NCI-H2107 treated with DMSO at 0.1 percent for 48 hours (cell line): ENCODE measurements around the gene ITGAX.

Source experiments
- DNase-seq: peaks from one replicate; lab custom pipeline; 2025; ENCODE audit not compliant: unreplicated experiment; lab: John Stamatoyannopoulos, UW

The ITGAX gene

DNA sequence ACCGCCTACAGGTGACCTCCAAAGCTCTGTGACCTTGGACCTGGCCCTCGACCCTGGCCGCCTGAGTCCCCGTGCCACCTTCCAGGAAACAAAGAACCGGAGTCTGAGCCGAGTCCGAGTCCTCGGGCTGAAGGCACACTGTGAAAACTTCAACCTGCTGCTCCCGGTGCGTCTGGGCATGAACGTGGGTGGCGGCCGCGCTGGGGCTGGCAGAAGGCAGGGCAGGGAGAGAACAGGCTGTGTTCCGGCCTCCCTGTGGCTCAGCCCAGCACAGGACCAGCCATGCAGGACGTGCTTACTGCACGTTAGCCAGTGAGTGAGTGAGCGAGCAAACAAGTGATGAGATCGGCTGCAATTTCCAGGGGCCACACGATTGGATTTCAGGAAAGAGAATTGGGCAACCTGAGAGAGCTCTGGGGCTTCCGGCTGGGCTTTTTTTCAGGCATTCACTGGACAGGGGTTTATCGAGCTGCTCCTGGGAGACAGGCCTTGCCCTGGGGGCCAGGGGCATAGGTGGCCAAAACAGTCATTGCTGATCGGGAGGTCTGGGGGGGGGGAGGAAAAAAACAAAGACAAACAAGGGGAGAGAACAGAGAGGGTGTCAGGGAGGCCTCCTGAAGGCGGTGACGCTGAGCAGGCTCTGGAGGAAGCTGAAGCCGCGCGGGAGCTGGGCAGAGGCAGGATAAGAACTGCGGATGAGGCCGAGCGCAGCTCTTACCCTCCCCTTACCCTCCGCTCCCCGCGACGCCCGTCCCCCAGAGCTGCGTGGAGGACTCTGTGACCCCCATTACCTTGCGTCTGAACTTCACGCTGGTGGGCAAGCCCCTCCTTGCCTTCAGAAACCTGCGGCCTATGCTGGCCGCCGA, 16.9 kb downstream of the ITGAX start:
- no peak for DNase-seq

DNA sequence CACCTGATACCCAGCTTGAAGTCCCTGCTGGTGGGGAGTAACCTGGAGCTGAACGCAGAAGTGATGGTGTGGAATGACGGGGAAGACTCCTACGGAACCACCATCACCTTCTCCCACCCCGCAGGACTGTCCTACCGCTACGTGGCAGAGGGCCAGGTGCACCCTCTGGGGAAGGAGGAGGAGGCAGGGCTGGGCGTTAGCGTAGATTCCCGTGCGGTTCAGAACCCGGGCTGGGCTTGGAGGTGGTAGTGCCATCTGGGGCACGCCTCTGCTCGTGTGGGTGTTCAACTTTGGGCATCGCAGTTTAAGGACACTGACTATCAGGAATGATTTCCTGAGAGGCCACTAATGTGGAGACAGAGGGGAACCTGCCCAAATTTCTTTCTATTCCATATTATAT, 18.3 kb downstream of the ITGAX start:
- DNase-seq, result no peak

DNA sequence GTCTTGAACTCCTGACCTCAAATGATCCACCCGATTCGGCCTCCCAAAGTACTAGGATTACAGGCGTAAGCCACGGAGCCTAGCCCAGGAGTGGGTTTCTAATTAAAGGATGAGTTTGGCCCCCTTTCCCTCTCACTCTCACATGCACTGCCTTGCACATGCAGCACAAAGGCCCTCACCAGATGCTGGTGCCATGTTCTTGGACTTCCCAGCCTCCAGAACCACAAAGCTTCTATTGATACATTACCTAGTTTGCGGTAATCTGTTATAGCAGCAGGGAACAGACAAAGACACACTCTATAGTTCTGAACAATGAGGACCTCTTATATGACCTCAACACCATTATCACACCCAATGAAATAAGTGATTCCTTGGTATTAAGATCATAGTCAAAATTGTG, 20.3 kb downstream of the ITGAX start:
- DNase-seq, result no peak

DNA sequence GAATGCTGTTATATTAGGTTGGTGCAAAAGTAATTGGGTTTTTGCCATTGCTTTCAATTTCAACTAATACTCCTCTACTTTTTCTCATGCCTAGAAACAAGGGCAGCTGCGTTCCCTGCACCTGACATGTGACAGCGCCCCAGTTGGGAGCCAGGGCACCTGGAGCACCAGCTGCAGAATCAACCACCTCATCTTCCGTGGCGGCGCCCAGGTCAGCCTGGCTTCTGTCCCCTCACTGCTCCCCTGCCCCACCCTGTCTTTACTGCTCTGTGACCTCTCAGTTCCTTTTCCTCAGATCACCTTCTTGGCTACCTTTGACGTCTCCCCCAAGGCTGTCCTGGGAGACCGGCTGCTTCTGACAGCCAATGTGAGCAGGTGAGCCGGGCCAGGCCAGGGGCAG, 21.7 kb downstream of the ITGAX start:
- no peak for DNase-seq

DNA sequence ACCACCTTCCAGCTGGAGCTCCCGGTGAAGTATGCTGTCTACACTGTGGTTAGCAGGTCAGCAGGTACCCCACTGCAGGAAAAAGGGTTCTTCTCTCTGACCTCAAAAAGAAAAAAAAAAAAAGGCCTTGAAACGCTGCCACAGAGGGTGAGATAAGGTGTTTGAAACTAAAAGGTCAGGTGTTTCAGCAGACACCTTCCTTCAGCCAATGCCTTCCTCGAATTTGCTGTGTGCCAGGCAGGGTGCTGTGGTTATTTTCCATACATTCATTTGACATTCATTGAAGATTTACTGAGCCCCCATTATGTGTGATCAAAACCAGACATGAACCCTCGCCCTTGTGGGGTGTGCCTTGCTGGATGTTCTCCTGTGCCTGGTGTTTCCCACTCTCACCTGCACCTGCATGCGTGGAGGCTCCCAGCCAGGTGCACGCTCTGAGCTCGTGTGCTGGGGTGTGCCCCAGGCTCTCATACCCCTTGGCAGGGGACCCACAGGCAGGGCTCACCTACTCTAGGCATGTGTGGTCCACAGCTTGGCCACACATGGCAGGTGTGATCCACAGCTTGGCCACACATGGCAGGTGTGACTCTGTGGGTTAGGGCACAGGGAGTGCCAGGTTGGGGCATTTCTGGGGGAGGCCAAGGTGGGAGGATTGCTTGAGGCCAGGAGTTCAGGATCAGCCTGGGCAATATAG, 22.4 kb downstream of the ITGAX start:
- no peak for DNase-seq

DNA sequence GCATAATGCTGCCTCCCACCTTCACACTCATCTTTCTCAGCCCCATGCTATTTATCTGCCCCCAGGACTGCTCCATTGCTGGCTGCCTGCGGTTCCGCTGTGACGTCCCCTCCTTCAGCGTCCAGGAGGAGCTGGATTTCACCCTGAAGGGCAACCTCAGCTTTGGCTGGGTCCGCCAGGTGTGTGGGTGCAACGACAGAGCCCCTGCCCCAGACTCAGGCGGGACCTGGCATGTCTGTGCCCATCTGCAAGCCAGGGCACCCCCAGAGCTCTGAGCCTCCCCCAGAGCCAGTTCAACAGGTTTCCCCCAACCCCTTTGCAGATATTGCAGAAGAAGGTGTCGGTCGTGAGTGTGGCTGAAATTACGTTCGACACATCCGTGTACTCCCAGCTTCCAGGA, 25.2 kb downstream of the ITGAX start:
- DNase-seq, result no peak

DNA sequence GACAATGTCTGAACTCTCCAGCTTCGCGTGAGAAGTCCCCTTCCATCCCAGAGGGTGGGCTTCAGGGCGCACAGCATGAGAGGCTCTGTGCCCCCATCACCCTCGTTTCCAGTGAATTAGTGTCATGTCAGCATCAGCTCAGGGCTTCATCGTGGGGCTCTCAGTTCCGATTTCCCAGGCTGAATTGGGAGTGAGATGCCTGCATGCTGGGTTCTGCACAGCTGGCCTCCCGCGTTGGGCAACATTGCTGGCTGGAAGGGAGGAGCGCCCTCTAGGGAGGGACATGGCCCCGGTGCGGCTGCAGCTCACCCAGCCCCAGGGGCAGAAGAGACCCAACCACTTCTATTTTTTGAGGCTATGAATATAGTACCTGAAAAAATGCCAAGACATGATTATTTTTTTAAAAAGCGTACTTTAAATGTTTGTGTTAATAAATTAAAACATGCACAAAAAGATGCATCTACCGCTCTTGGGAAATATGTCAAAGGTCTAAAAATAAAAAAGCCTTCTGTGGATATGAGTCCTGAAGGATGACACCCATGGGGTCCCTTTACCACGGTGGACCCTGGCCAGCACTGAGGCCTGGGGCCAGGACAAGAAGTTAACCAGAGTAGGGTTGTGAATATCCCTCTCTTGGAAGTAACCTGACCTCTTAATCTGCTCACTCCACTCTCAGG, 27.6 kb downstream of the ITGAX start:
- DNase-seq, result no peak

DNA sequence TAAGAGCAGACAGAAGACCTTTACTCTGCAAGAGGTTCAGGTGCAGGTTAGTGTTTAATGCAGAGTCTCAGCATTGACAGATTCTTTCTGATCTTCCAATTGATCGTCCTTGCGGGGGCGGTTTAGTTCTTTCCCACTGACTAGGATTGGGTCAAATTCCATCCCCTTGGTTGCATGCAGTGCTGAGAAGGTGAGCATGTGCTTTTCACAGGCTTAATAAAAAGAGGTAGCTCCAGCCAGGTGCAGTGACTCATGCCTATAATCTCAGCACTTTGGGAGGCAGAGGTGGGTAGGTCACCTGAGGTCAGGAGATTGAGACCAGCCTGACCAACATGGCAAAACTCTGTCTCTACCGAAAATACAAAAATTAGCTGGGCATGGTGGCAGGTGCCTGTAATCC, 30.7 kb downstream of the ITGAX start:
- DNase-seq, result no peak

DNA sequence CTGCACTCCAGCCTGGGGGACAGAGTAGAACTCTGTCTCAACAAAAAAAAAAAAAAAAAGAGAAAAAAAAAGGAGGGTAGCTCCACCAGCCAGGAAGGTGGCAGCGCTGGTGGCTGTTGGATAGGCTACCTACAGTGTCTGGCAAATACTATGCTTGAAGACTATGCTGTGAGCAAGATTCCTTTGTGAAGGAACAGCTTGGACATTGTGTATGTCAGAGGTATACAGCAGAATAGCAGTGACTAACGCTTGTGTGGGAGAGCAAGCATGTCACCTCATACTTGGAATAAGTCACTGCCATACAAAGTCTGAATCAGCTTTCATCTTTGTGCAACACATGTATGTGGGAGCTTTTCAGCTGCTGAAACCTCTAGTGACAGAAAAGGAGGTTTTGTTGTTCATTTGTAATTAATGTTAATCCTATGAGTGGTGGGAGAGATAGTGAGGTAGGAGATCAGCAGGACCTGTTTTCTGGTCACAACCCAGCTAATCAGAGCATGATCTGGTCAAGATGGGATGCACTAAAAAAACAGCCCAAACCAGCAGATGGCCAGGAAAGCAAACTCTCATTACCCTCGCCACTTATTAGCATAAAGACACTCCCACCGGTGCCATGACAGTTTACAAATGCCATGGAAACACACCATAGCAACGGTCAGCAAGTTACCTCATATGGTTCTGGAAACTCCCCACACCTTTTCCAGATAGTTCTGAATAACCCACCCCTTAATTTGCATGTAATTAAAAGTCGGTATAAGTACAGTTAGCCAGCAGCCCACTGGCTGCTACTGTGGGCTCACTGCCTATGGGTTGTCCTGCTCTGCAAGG, 31.4 kb downstream of the ITGAX start:
- no peak for DNase-seq

DNA sequence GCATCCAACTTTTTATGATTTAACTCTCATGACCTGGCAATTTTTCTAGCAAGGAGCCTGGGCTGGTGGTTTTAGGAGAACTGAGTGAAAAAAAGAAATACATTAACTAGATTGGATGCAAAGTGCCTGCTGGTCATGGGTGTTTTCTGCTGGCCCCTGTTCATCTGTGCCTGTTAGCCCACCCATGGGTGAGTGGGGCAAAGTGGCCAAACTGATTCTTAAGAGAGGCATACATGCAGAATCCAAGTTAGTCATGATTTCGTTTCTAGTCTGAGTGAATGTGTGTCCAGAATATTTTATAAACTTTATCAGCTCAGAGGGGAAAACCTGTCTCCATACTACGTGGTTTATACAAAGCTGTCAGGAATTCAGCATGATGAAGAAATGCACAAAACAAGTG, 33.6 kb downstream of the ITGAX start:
- no peak for DNase-seq

DNA sequence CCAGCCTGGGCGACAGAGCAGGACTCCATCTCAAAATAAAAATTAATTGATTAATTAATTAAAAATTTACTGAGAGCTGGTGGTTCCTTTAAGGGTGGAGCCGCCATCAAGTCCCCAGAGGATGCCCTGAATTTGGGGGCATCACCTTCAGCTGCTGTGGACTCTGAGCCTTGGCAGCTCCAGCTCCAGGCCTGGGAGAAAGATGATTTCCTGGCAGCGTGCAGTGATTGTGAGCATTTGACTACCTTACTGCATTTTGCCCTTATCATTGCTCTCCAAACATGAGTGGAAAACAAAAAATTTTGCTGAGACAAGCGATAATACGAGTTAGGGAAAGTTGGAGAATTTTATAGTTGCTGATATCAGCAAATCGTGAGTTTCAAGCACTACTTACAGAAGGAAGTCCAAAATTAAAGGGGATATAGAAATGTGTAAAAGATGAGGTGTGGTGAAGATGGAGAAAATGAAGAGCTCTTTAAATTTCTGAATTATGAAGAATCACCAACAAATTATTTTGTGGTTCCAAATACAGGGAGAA, 35.6 kb downstream of the ITGAX start:
- no peak for DNase-seq

DNA sequence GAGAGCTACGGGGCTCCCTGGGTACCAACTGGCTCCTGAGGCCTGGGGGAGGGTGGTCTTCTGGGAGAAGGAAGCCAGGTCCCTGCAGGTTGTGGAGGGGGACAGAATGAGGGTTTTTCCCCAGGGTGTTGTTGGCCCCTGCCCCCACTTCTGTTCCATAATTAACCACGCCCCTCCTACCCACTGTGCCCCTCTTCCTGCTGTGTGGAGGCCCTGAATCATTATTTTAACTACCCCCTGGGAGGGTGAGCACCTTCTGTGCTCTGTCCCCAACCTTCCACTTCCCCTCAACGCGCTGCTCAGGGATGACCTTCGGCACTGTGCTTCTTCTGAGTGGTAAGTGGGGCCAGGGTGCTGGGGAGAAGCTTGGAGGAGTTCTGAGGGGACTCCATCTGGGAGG, 38.1 kb downstream of the ITGAX start, which contains the start of gene ITGAD:
ITGAD (plus strand) TSS at position 280 of the 400 bp plus-strand sequence; CDS start at position 306, 26 bp downstream.
- no peak for DNase-seq

DNA sequence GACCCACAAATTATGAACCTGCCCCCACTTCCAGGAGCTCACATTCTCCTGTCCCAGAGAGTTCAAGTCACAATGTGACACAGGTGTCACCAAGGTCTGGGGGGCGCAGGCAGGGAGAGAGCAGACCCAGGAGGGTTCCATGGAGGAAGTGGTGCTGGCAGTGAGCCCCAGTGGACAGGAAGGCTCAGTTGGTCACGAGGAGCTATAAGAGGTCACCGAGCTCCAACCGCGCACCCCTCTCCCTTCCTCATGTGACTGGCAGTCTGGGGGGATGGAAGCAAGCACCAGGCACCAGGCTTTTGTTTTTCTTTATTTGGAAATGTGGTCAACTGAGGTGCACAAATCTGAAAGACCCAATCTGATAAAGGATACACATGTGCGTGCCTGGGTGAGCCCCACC, 40.7 kb downstream of the ITGAX start:
- DNase-seq, result no peak

DNA sequence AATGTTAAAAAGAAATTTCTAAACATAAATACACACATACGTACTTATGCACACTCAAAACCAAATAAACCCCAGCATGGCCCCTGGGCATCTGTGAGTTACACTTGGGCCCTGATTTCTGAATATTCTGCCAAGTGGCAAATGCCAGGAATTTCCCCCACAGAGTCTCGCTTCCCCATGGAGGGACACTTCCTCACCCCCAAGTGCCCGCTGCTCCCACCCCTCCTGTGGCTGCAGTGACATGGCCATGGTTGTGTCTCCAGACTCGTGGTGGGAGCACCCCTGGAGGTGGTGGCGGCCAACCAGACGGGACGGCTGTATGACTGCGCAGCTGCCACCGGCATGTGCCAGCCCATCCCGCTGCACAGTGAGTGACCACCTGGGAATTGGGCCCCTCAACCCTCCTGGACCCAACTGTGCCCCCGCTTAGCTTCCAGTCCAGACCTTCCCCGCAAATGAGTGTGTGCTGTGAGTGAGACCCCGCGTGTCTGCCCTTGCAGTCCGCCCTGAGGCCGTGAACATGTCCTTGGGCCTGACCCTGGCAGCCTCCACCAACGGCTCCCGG, 42.2 kb downstream of the ITGAX start:
- no peak for DNase-seq

DNA sequence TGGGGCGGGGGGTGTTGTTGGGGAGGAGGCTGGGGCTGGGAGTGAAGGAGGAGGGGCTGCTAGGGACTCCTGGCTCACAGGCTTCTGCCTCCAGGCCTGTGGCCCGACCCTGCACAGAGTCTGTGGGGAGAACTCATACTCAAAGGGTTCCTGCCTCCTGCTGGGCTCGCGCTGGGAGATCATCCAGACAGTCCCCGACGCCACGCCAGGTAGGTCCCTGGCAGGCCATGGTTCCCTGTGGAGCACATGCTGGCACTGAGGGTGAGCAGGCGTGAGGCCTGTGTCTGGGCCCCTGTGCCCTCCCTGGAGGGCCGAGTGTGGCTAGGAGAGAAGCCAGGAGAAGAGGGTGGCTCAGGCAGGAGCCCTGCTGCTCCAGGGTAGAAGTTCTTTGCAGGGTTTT, 42.7 kb downstream of the ITGAX start:
- no peak for DNase-seq

DNA sequence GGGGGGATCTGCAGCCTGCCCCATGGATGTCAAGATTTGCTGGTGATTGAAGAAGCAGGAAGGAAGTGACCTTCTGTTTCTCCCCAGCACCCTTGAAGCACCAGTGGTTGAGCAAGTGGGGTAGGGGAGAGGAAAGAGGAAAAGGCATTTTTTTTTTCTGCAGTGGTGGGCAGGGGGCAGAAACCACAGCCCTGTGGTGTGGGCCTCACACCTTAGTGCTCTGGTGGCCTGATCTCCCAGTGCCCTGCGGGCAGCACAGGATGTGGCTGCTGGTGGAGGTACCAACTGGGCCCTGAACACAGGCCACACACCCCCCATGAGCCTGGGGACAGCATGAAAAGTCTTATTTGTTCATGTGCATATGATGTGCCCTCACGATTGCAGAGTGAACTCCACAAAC, 45.2 kb downstream of the ITGAX start:
- DNase-seq, result no peak

DNA sequence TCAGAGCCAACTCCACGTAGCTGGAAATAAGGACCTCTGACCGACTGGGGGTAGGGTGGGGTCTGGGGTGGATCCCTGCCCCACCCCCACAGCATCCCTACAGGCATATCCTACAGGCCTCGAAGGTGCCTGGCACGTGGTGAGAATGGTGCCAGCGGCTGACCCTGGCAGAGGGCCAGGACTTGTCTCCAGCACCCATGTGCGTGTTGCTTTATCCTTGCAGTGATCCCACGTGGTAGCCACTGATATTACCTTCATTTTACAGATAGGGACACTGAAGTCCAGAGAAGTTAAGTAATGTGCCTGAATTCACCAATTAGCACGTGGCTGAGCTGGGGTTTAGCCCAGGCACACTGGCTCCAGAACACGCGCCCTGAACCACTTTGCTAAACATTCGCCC, 46.5 kb downstream of the ITGAX start:
- DNase-seq, result no peak

DNA sequence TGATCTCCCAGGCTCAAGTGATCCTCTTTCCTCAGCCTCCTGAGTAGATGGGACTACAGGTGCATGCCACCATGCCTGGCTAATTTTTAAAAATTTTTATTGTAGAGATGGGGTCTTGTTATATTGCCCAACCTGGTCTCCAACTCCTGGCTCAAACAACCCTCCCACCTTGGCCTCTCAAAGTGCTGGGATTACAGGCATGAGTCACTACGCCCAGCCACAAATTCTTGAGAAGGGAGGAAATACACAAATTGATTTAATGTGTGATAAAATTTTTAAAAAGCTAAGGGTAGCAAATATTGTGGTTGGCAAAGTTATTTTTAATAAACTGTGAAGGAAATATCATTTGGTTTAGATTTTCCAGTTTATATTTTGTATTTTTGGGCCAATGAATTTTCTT, 47.7 kb downstream of the ITGAX start:
- no peak for DNase-seq

DNA sequence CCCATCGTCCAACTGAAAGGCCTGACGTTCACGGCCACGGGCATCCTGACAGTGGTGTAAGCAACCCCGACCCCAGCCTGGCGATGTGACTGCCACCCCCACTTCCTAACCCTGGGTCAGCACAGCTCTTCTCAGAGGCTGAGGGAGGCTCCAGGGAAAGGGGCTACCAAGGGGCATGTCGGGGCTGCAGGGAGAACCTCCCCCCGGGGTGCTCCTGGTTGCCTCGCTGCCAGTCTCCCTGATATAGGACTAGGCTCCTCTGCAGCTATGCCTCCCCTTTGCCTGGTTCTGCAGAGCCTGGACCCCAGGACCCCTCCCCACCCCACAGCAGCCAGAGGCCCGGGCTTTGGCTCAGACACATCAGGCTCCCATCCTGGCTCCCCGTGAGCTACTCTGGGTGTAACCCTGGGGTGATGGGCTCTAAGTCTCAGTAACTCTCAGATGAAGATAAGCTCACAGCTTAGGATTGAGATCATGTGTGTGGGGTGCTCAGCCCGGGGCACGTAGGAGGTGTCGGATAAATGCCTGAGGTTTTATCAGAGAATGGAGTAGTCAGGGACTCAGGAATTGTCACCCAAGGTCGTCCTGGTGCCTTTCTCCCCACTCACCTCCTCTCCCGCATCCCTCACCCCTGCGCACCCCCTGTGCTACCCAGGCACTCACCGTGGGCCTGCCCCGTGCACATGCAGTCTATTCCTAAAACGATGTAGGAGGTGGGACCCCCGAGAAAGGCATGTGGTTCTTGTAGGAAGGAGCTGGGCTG, 48.8 kb downstream of the ITGAX start:
- DNase-seq, result no peak
